GM21423 (cell line): ENCODE measurements around the gene TAOK3.

ENCODE experiments used
- ATAC-seq: cut with Tn5 transposase; IDR thresholded peaks from one replicate; pipeline ENCODE4 v1.9.1; 2021; ENCODE audit warnings: mild to moderate bottlenecking, moderate library complexity; ENCODE audit not compliant: unreplicated experiment

TAOK3 gene

DNA sequence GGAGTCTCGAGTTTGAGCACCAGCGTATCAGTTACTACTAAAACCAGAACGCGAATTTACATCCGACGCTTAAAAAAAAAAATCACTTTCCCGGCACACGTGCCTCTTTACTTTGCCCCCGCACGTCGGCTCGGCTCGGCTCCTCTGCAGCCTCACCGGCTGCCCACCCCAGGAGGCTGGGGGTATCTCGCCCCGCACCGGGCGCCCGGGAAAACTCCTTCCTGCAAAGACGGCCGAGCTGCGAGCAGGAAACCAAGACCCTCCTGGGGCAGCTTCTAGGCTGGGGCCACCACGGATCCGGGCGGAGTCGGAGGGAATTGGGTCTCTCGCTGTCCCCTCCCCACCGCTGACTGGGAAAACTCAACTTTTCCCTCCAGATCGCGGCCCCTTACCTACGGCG is 269.5 kb downstream of the TAOK3 start:
- no peak for ATAC-seq

DNA sequence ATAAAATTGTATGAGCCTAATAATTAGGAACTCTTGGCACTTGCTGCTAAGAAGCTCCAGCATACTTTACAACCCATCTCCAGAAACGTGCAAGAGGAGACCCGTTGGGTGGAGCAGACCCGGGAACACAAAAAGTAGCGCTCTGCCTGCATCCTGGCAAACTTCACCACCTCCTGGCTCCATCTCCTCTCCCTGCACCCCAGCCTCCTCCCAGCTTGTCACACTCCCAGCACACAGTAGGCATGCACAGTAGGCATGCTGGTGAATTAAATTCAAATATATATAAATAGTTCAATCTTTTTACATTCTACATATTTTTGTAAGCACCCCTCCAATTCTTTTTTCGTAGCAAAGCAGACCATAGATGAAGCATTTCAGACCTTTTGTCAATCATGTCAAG is 270.1 kb downstream of the TAOK3 start:
- no peak for ATAC-seq

DNA sequence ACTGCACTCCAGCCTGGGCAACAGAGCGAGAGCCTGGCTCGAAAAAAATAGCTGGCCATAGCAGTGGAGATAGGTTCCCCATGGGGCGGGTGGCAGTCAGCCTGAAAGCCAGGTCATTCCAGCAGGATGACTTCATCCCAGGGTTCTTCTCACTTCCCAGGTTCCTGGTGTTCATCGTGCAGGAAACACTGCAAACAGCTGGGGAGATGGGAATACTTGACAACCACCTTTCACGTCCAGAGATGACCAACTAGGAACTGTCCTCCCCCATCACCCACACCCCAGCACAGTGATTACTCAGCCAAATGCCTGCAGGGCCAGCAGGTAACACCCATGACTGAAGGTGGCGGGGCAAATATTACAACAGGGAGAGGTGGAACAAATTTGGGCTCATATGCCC is 270.6 kb downstream of the TAOK3 start:
- no peak for ATAC-seq

DNA sequence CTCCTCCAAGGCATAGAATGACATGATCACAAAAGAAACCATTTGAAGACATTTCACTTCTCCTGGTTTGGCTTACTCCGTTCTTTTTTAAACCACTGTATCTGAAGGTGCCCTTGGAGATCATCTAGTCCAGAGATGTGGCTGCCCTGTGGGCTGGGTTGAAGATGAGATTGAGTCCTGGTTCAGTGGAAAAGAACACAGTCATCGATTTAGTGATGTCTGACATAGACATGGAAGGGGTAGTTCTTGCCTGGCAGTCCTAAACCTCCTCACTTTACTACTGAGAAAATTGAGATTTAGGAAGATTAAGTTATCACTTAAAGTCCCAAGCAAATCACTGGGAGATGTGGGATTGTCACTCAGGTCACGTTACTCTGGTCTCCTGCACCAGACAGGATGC is 271.7 kb downstream of the TAOK3 start:
- no peak for ATAC-seq
